HepG2 (cell line): ENCODE measurements around the gene HAS3. TPM values are rescaled to one million over a fixed set of nuclear protein-coding genes. Genes with fewer than 3 reads are reported as not detected.

Experiments
- AKNA ChIP-seq: sonication (generic); formaldehyde crosslinking; IDR thresholded peaks from 2 replicates; pipeline ENCODE4 v1.4.0; 2020; ENCODE audit warnings: missing genetic modification reagents, borderline replicate concordance
- FOXO4 ChIP-seq: sonication (generic); formaldehyde crosslinking; conservative IDR thresholded peaks from 2 replicates; pipeline ENCODE4 v1.8.1; 2023; ENCODE audit warnings: missing genetic modification reagents
- FOXP4 ChIP-seq: sonication (generic); formaldehyde crosslinking; IDR thresholded peaks from 2 replicates; pipeline ENCODE4 v1.4.0; 2020; ENCODE audit warnings: missing genetic modification reagents
- SMC3 ChIP-seq: IDR thresholded peaks from 2 replicates; pipeline ENCODE4 v1.6.1; 2011; ENCODE audit warnings: low read length, improper control_type of control experiment
- ZBTB46 ChIP-seq: sonication (generic); formaldehyde crosslinking; IDR thresholded peaks from 2 replicates; pipeline ENCODE4 v1.4.0; 2020; ENCODE audit warnings: mild to moderate bottlenecking, missing genetic modification reagents, borderline replicate concordance
- ZNF674 ChIP-seq: sonication (generic); formaldehyde crosslinking; IDR thresholded peaks from 2 replicates; pipeline ENCODE4 v1.5.0; 2020; ENCODE audit warnings: low read depth, mild to moderate bottlenecking, missing genetic modification reagents
- polyA plus RNA-seq, 8 experiments: library from polyadenylated mRNA; depleted of rRNA in 3 of 8; stranded (reverse) in 7 of 8; unstranded in 1 of 8; fragments of >200 nt; fragmentation: Illumina TruSeq in 4 of 8; extraction: Trizol in 4 of 8; gene quantifications; 2 replicates each; pipeline versions ENCODE4 v1.2.1 to v1.2.3, GENCODE V29; 2011 to 2016; ENCODE audit warnings: low read depth in 4 of 8, missing spikeins in 1 of 8, mixed read lengths in 1 of 8; ENCODE audit not compliant: insufficient read depth in 1 of 8
- total RNA-seq, 5 experiments: library from RNA; depleted of rRNA; stranded (reverse); fragments of >200 nt; fragmentation: Illumina TruSeq; extraction: Trizol; gene quantifications; 2 replicates each; pipeline ENCODE4 v1.2.3, GENCODE V29; 2016; ENCODE audit warnings: low read depth in 1 of 5

The HAS3 gene
- total and polyA plus RNA-seq, 2 of the 13 experiments (the other 11 are each of a cell fraction or from before 2014, with no cell fraction given): 0.04 to 0.30 TPM

GRCh38 chr16:69056421-69056820, 49.0 kb upstream of the HAS3 start (continued):
- no peak for TF ChIP-seq FOXO4 (CRISPR knock-in tag)
- no peak for TF ChIP-seq ZNF674 (CRISPR knock-in tag)
- TF ChIP-seq ZBTB46: no peak
- TF ChIP-seq AKNA (CRISPR knock-in tag): no peak
- TF ChIP-seq FOXP4 (CRISPR knock-in tag): no peak
- TF ChIP-seq SMC3: no peak
